K562 (cell line): Measurements from ENCODE around the gene CLIC3. TPM values are rescaled to one million over a fixed set of nuclear protein-coding genes. Genes with fewer than 3 reads are reported as not detected.
A peak's percentile ranks its signal among the peaks of the same experiment; 100 is the strongest.

Experiments used
- ATAC-seq: fragments of 200-7000 bp; cut with Tn5 transposase; 3 replicates; pipeline ENCODE4 v1.9.1; 2020; ENCODE audit warnings: moderate library complexity
- BruUV-seq: library from RNA; stranded (reverse); fragments of 400-500 nt; replicated peaks from 2 replicates; lab custom pipeline; 2021; lab: Mats Ljungman, UMichigan
- CTCF ChIA-PET: fragments of 300-600 bp; formaldehyde crosslinking; extraction: SDS; loops from one replicate; lab custom pipeline; 2021; ENCODE audit warnings: low intra/inter-chr PET ratio; lab: Yijun Ruan, JAX
- POLR2A ChIA-PET: fragments of 300-600, 350-650 bp; sonication (Branson Sonifier 250); formaldehyde crosslinking; extraction: SDS; loops from one replicate; lab custom pipeline; 2021; ENCODE audit warnings: antibody characterized with exemption, inconsistent platforms; lab: Yijun Ruan, JAX
- DNase-seq, 4 experiments: peaks; one replicate each; pipeline versions ENCODE4 v3.0.0 to v3.0.0-alpha.2; 2011 to 2018; ENCODE audit warnings: low spot score in 3 of 4, mixed read lengths in 3 of 4; ENCODE audit errors: extremely low read depth in 1 of 4
- FAIRE-seq: peaks from 2 replicates; lab custom pipeline; 2011; peaks lifted over from hg19 to GRCh38; lab: Jason Lieb, UNC
- H2AFZ ChIP-seq: 2 replicates; pipeline ENCODE4 v1.6.0; 2011; ENCODE audit warnings: low read depth, low read length, control low read depth, inconsistent platforms
- H3K27ac ChIP-seq: fragments of 200-600 bp; 3 replicates; pipeline ENCODE4 v1.8.0; 2011; ENCODE audit warnings: low read depth, mild to moderate bottlenecking, control low read depth, inconsistent platforms, low read length, moderate library complexity, mixed read lengths; ENCODE audit errors: extremely low read depth
- H3K27me3 ChIP-seq, 2 experiments: fragments of 300-600 bp in 1 of 2; 2 replicates in 1 of 2; 3 replicates in 1 of 2; pipeline versions ENCODE4 v1.6.0 to v1.8.0; 2011; ENCODE audit warnings: inconsistent platforms in 2 of 2, low read length in 2 of 2, mild to moderate bottlenecking in 1 of 2, mixed read lengths in 1 of 2, moderate library complexity in 1 of 2; ENCODE audit not compliant: control insufficient read depth in 2 of 2, insufficient read depth in 2 of 2
- H3K36me3 ChIP-seq: fragments of 300-600 bp; 3 replicates; pipeline ENCODE4 v1.8.0; 2011; ENCODE audit warnings: mild to moderate bottlenecking, low read length, inconsistent platforms; ENCODE audit not compliant: control insufficient read depth, insufficient read depth
- H3K4me1 ChIP-seq, 2 experiments: fragments of 200-600 bp in 1 of 2; replicated peaks in 1 of 2; 2 replicates in 1 of 2; 3 replicates in 1 of 2; pipeline versions ENCODE4 v1.5.1 to v1.8.0; 2011; ENCODE audit warnings: inconsistent platforms in 2 of 2, low read length in 2 of 2, mild to moderate bottlenecking in 1 of 2, mixed read lengths in 1 of 2, moderate library complexity in 1 of 2; ENCODE audit not compliant: control insufficient read depth in 2 of 2, insufficient read depth in 2 of 2
- H3K4me2 ChIP-seq: 2 replicates; pipeline ENCODE4 v1.6.1; 2011; ENCODE audit warnings: low read length, control low read depth, inconsistent platforms, mixed read lengths; ENCODE audit not compliant: insufficient read depth
- H3K4me3 ChIP-seq: fragments of 200-600 bp; sonication (generic), shearing (Covaris generic); 2 replicates; pipeline ENCODE4 v1.5.1; 2016; ENCODE audit warnings: control low read depth, inconsistent platforms
- H3K79me2 ChIP-seq: fragments of 200-600 bp; 3 replicates; pipeline ENCODE4 v1.8.0; 2011; ENCODE audit warnings: low read length, inconsistent platforms; ENCODE audit not compliant: control insufficient read depth, insufficient read depth
- H3K9ac ChIP-seq, 2 experiments: 2 replicates each; pipeline versions ENCODE4 v1.6.0 to v1.6.1; 2011; ENCODE audit warnings: low read depth in 2 of 2, low read length in 2 of 2, control low read depth in 1 of 2, inconsistent platforms in 1 of 2, mild to moderate bottlenecking in 1 of 2, mixed read lengths in 1 of 2; ENCODE audit not compliant: insufficient read depth in 1 of 2
- H3K9me1 ChIP-seq: one replicate; pipeline ENCODE4 v1.6.0; 2011; ENCODE audit warnings: inconsistent platforms, mild to moderate bottlenecking, low read length, moderate library complexity; ENCODE audit not compliant: control insufficient read depth, insufficient read depth
- H3K9me3 ChIP-seq: replicated peaks from 2 replicates; pipeline ENCODE4 v1.5.1; 2011; ENCODE audit warnings: low read depth, low read length, inconsistent platforms; ENCODE audit not compliant: control insufficient read depth, insufficient read depth
- H4K20me1 ChIP-seq: replicated peaks from 2 replicates; pipeline ENCODE4 v1.6.1; 2011; ENCODE audit warnings: low read length, inconsistent platforms, mixed read lengths; ENCODE audit not compliant: control insufficient read depth, insufficient read depth
- BRF1 ChIP-seq: IDR thresholded peaks from 3 replicates; pipeline ENCODE4 v1.6.1; 2011; ENCODE audit warnings: borderline replicate concordance, mild to moderate bottlenecking; ENCODE audit not compliant: insufficient read length; ENCODE audit errors: extremely low read depth
- FOXP1 ChIP-seq: sonication (generic); formaldehyde crosslinking; IDR thresholded peaks from 2 replicates; pipeline ENCODE4 v1.8.0; 2022; ENCODE audit warnings: mild to moderate bottlenecking, missing genetic modification reagents
- HDAC1 ChIP-seq, 2 experiments: fragments of 450-650 bp; IDR thresholded peaks; 2 replicates each; pipeline ENCODE4 v1.6.1; 2016 to 2017; ENCODE audit warnings: inconsistent platforms in 1 of 2, mild to moderate bottlenecking in 1 of 2, moderate library complexity in 1 of 2
- HMG20A ChIP-seq: fragments of 450-650 bp; formaldehyde crosslinking; conservative IDR thresholded peaks from 2 replicates; pipeline ENCODE4 v1.4.0; 2020; ENCODE audit warnings: mild to moderate bottlenecking, mixed read lengths
- HMGN3 ChIP-seq: IDR thresholded peaks from 2 replicates; pipeline ENCODE4 v1.6.1; 2011; ENCODE audit warnings: borderline replicate concordance, low read depth, mild to moderate bottlenecking, mixed read lengths, low read length; ENCODE audit not compliant: insufficient read length; ENCODE audit errors: extremely low read depth
- HNRNPL ChIP-seq: fragments of 200-400 bp; formaldehyde crosslinking; IDR thresholded peaks from 2 replicates; pipeline ENCODE4 v1.6.1; 2017; ENCODE audit warnings: low read depth, mild to moderate bottlenecking, low read length
- KLF13 ChIP-seq: fragments of 450-650 bp; IDR thresholded peaks from 2 replicates; pipeline ENCODE4 v1.6.1; 2016; ENCODE audit warnings: missing genetic modification characterization, low read depth, mild to moderate bottlenecking, missing compliant biosample characterization, moderate library complexity, borderline replicate concordance
- MTA1 ChIP-seq: fragments of 450-650 bp; IDR thresholded peaks from 2 replicates; pipeline ENCODE4 v1.6.1; 2017; ENCODE audit warnings: borderline replicate concordance
- POLR2AphosphoS5 ChIP-seq: IDR thresholded peaks from 2 replicates; pipeline ENCODE4 v1.6.1; 2011; ENCODE audit warnings: mild to moderate bottlenecking, low read depth, low read length, moderate library complexity; ENCODE audit not compliant: control insufficient read depth, insufficient read depth
- POLR2B ChIP-seq: fragments of 450-650 bp; IDR thresholded peaks from 2 replicates; pipeline ENCODE4 v1.6.1; 2018; ENCODE audit warnings: low read depth; ENCODE audit not compliant: partially characterized antibody
- SMC3 ChIP-seq: conservative IDR thresholded peaks from 2 replicates; pipeline ENCODE4 v1.6.1; 2011; ENCODE audit warnings: low read depth, low read length, improper control_type of control experiment; ENCODE audit not compliant: insufficient read depth
- ZBTB17 ChIP-seq: fragments of 450-650 bp; formaldehyde crosslinking; IDR thresholded peaks from 2 replicates; pipeline ENCODE4 v1.4.0; 2020; ENCODE audit warnings: mild to moderate bottlenecking
- ZNF133 ChIP-seq: fragments of 250-450 bp; sonication (Bioruptor Pico); IDR thresholded peaks from 2 replicates; pipeline ENCODE4 v1.4.0; 2020; ENCODE audit warnings: mild to moderate bottlenecking
- ZNF253 ChIP-seq: fragments of 250-450 bp; sonication (Bioruptor Pico); conservative IDR thresholded peaks from 2 replicates; pipeline ENCODE4 v1.6.1; 2021; ENCODE audit warnings: mild to moderate bottlenecking
- ZNF584 ChIP-seq: fragments of 200-800 bp; sonication (Bioruptor generic); IDR thresholded peaks from 2 replicates; pipeline ENCODE4 v1.6.1; 2016; ENCODE audit warnings: low read depth, mild to moderate bottlenecking, missing genetic modification characterization, missing compliant biosample characterization
- ZSCAN29 ChIP-seq: fragments of 450-650 bp; IDR thresholded peaks from 2 replicates; pipeline ENCODE4 v1.6.1; 2017
- WGBS: fragments of 100-300 bp; shearing (Covaris generic); methylation state at CpG from one replicate; pipeline ENCODE4 v1.1.6; 2016; ENCODE audit warnings: low coverage, mixed read lengths; ENCODE audit not compliant: insufficient coverage; ENCODE audit errors: missing lambda C conversion rate; 5-methylcytosine and 5-hydroxymethylcytosine counted together
- in situ Hi-C: fragments of 300-500 bp; cut with MboI; formaldehyde crosslinking; loops from 4 replicates; pipeline ENCODE4 v1.15.0; 2018; ENCODE audit warnings: inconsistent platforms, mixed read lengths
- intact Hi-C: fragments of 100-400 bp; cut with micrococcal nuclease; formaldehyde crosslinking; loops from 2 replicates; pipeline ENCODE4 v1.14.2; 2022
- polyA plus RNA-seq, 8 experiments: library from polyadenylated mRNA; depleted of rRNA in 4 of 8; stranded (reverse) in 5 of 8; unstranded in 3 of 8; fragments of >200 nt; fragmentation: Nextera tagmentation in 2 of 8; fragmentation: Illumina TruSeq in 1 of 8; extraction: Ambion mirVana in 2 of 8; extraction: Trizol in 1 of 8; gene quantifications; 2 replicates each; pipeline versions ENCODE4 v1.2.1 to v1.2.3, GENCODE V29; 2011 to 2014; ENCODE audit warnings: inconsistent platforms in 1 of 8, missing spikeins in 1 of 8
- total RNA-seq, 7 experiments: library from RNA; depleted of rRNA in 6 of 7; stranded (reverse); fragments of >200 nt in 6 of 7; fragmentation: Illumina TruSeq in 2 of 7; extraction: Trizol in 2 of 7; gene quantifications; 2 replicates each; pipeline versions ENCODE4 v1.2.1 to v1.2.3, GENCODE V29; 2011 to 2021; ENCODE audit warnings: low replicate concordance in 1 of 7
- TF ChIP-seq, protein P1 (sequence below), 2 experiments: IDR thresholded peaks; 2 replicates each; pipeline ENCODE4 v1.6.1; 2011; ENCODE audit warnings: borderline replicate concordance in 1 of 2, control low read depth in 1 of 2, low read depth in 1 of 2, low read length in 1 of 2, mild to moderate bottlenecking in 1 of 2, mixed read lengths in 1 of 2, moderate library complexity in 1 of 2; ENCODE audit not compliant: insufficient read depth in 1 of 2, insufficient read length in 1 of 2, poor library complexity in 1 of 2, severe bottlenecking in 1 of 2; ENCODE audit errors: extremely low read depth in 1 of 2
- TF ChIP-seq, protein P2 (sequence below): fragments of 250-450 bp; sonication (Bioruptor Pico); IDR thresholded peaks from 2 replicates; pipeline ENCODE4 v1.4.0; 2020; ENCODE audit warnings: mild to moderate bottlenecking, moderate library complexity

The CLIC3 gene
- total and polyA plus RNA-seq, 9 of the 15 experiments (the other 6 are each of a cell fraction or from before 2014, with no cell fraction given), result 0.27 to 0.29 TPM; not detected in 7

- H3K4me1 ChIP-seq, result peaks cover 0 to 66% of the 10 kb centered on the region in 2 experiments; a peak in 2 of 5 replicates
- H3K27ac ChIP-seq, result no peak overlapping the region
- H3K4me2 ChIP-seq, result no peak overlapping the region
- ATAC-seq, result no peak; the same call in 2 of the 3 replicates
- no peaks in the 10 kb centered on the region for H3K36me3 ChIP-seq
- POLR2A ChIA-PET, result interaction anchor here (1.1 kb wide), 1 partner anchor 21 kb away, joined by 3 read pairs; no protein-coding TSS in a partner anchor
- intact Hi-C loops, result no loop called here
- H3K27me3 ChIP-seq, result no peaks in the 10 kb centered on the region
- H3K4me3 ChIP-seq, result no peak overlapping the region
- no peaks in the 10 kb centered on the region for H4K20me1 ChIP-seq
- no peaks in the 10 kb centered on the region for H3K9me1 ChIP-seq
- in situ Hi-C loops, result no loop called here
- 81% methylated on average over 14 of the region's 20 CpGs for whole genome bisulfite sequencing
- no TSS peak for BruUV-seq
- H3K9ac ChIP-seq, result peak overlapping the region in 1 of 2 experiments; percentile 68; a peak in 2 of 4 replicates
- FAIRE-seq, result no peak
- H3K79me2 ChIP-seq, result no peaks in the 10 kb centered on the region
- no peaks in the 10 kb centered on the region for H3K9me3 ChIP-seq
- CTCF ChIA-PET, result no interaction called here
- no peak for DNase-seq
- no peak overlapping the region for H2AFZ ChIP-seq
- no peak for TF ChIP-seq POLR2B
- TF ChIP-seq ZNF253, result no peak
- no peak for TF ChIP-seq KLF13 (tag)
- TF ChIP-seq ZNF584 (CRISPR knock-in tag), result no peak
- no peak for TF ChIP-seq ZSCAN29
- no peak for TF ChIP-seq FOXP1
- TF ChIP-seq HNRNPL, result 0 out of 2 replicates have a peak, but pooled peaks have one; percentile 26
- TF ChIP-seq, protein P1, sequence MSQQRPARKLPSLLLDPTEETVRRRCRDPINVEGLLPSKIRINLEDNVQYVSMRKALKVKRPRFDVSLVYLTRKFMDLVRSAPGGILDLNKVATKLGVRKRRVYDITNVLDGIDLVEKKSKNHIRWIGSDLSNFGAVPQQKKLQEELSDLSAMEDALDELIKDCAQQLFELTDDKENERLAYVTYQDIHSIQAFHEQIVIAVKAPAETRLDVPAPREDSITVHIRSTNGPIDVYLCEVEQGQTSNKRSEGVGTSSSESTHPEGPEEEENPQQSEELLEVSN (IDR thresholded peaks at IDR 0.05; ENCODE audit: borderline replicate concordance in 1 of 2, extremely low read depth in 1 of 2, insufficient read depth in 1 of 2, insufficient read length in 1 of 2, low read depth in 1 of 2, low read length in 1 of 2, poor library complexity in 1 of 2, severe bottlenecking in 1 of 2), result no peak
- no peak for TF ChIP-seq MTA1
- TF ChIP-seq SMC3, result no peak
- no peak for TF ChIP-seq POLR2AphosphoS5
- no peak for TF ChIP-seq HMG20A
- TF ChIP-seq ZNF133 (CRISPR knock-in tag), result no peak
- TF ChIP-seq HDAC1 (IDR thresholded peaks at IDR 0.05), result no peak
- TF ChIP-seq, protein P2, sequence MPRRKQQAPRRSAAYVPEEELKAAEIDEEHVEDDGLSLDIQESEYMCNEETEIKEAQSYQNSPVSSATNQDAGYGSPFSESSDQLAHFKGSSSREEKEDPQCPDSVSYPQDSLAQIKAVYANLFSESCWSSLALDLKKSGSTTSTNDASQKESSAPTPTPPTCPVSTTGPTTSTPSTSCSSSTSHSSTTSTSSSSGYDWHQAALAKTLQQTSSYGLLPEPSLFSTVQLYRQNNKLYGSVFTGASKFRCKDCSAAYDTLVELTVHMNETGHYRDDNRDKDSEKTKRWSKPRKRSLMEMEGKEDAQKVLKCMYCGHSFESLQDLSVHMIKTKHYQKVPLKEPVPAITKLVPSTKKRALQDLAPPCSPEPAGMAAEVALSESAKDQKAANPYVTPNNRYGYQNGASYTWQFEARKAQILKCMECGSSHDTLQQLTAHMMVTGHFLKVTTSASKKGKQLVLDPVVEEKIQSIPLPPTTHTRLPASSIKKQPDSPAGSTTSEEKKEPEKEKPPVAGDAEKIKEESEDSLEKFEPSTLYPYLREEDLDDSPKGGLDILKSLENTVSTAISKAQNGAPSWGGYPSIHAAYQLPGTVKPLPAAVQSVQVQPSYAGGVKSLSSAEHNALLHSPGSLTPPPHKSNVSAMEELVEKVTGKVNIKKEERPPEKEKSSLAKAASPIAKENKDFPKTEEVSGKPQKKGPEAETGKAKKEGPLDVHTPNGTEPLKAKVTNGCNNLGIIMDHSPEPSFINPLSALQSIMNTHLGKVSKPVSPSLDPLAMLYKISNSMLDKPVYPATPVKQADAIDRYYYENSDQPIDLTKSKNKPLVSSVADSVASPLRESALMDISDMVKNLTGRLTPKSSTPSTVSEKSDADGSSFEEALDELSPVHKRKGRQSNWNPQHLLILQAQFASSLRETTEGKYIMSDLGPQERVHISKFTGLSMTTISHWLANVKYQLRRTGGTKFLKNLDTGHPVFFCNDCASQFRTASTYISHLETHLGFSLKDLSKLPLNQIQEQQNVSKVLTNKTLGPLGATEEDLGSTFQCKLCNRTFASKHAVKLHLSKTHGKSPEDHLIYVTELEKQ, result no peak
- TF ChIP-seq BRF1, result no peak
- no peak for TF ChIP-seq ZBTB17 (CRISPR knock-in tag)
- peak; percentile 34 for TF ChIP-seq HMGN3
These were observed 17.2 kb upstream of the CLIC3 start for GRCh38 chr9:137013571-137013940.
